Measurements from ENCODE around the gene PLSCR1.

GRCh38 chr3:146521394-146521793, 23.0 kb downstream of the PLSCR1 start:
- TF ChIP-seq, protein P1, sequence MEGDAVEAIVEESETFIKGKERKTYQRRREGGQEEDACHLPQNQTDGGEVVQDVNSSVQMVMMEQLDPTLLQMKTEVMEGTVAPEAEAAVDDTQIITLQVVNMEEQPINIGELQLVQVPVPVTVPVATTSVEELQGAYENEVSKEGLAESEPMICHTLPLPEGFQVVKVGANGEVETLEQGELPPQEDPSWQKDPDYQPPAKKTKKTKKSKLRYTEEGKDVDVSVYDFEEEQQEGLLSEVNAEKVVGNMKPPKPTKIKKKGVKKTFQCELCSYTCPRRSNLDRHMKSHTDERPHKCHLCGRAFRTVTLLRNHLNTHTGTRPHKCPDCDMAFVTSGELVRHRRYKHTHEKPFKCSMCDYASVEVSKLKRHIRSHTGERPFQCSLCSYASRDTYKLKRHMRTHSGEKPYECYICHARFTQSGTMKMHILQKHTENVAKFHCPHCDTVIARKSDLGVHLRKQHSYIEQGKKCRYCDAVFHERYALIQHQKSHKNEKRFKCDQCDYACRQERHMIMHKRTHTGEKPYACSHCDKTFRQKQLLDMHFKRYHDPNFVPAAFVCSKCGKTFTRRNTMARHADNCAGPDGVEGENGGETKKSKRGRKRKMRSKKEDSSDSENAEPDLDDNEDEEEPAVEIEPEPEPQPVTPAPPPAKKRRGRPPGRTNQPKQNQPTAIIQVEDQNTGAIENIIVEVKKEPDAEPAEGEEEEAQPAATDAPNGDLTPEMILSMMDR (IDR thresholded peaks at IDR 0.05): no peak
- TF ChIP-seq POLR2AphosphoS5 (IDR thresholded peaks at IDR 0.05) (no peak), POLR2A (IDR thresholded peaks at IDR 0.05) (no peak)

All from sigmoid colon (tissue), 4 donors.